COLO668 (cell line): Measurements from ENCODE around the gene GNRH2.
A peak's percentile ranks its signal among the peaks of the same experiment; 100 is the strongest.
"Not testable (repeated sequence)": the region's sequence is repeated elsewhere in the genome, so short reads cannot be mapped to it uniquely, and the experiment has no call there.

Experiments
- DNase-seq: peaks from one replicate; lab custom pipeline; 2025; ENCODE audit not compliant: unreplicated experiment; lab: John Stamatoyannopoulos, UW

Gene GNRH2

DNA sequence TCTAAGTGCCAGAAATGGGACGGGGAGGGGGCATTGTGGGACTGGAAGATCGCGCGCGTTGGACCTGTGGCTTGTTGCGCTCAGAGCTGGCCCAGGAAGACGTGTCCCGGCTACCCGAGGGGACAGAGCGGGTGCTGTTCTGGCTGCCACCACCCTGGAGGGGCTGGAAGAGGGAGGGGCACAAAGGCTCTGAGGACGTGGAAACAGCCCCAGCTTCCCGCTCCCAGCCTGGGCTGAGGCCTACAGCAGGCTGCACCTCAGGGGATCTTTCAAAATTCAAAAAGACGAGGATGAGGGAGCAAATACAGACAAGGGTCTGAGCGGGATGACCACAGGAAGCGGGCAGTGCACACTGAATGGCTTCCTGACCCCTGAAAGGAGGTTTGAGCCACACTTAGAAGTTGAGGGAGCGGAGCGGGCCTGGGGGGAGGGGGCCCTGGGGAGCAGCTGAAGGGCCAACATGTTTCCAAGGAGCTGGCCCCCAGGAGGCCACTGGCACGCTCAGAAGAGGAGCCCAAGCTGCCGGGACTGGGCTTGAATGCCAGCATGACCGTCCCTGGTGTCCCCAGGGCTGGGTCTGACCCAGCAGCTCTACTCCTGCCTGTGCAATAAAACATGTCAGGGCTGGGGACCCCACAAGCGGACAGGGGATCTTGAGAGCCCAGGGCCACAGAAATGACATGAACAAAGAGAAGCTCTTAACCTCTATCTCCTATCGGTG, 29.3 kb downstream of the GNRH2 start:
- DNase-seq: no peak

DNA sequence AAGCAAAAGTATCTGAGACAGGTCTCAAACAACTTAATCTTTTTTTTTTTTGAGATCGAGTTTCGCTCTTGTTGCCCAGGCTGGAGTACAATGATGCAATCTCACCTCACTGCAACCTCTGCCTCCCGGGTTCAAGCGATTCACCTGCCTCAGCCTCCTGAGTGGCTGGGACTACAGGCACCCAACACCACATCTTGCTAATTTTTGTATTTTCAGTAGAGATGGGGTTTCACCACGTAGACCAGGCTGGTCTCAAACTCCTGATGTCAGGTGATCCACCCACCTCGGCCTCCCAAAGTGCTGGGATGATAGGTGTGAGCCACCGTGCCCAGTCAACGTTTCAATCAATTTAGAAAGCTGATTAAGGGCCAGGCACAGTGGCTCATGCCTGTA, 29.8 kb downstream of the GNRH2 start:
- not testable (repeated sequence) for DNase-seq

DNA sequence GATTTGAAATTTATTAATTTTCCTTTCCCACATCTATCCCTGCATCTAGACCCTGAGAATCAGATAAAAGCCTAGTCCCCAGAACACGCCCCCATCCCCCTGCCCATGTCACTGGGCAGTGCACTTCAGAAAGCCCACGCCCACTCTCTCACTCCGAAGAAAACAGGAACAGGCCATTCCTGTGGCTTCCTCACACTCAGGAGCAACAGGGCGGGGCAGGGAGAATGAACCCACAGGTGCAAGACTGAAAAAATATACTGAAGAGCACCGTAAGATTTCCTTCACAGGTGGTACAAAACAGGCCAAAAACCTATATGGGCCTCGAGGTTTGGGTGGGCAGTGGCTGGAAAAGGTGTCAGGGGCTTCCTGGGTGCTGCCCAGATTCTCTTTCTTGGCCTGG, 31.4 kb downstream of the GNRH2 start:
- no peak for DNase-seq

DNA sequence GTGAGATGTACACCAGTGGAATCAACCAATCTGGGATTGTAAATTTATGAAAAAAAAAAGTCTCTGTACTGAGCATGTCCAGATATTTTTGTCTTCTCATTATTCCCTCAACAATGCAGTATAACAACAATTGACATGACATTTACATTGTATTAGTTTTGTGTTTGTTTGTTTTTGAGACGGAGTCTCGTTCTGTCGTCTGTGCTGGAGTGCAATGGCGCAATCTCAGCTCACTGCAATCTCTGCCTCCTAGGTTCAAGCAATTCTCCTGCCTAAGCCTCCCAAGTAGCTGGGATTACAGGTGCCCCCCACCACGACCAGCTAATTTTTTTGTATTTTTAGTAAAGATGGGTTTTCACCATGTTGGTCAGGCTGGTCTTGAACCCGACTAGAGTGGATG, 31.9 kb downstream of the GNRH2 start:
- not testable (repeated sequence) for DNase-seq

DNA sequence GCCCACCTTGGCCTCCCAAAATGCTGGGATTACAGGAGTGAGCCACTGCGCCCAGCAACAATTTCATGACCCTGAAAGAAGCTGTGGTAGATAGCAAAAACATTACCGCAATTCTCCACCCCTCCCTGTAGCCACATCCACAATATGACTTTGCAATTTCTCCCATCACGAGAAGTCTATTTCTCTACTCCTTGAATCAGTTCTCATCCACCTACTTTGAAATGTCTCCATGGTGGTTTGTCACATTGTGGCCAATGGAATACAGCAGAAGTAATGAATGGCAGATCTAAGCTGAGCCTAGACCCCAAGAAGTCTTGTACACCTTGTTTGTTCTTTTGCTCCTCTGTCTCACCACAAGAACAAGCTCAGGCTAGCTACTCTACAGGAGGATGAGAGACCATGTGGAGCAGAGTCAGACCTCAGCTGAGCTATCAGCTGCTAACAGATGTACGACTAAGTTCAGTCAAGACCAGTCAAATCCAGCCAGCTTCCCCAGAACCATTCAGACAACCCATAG, 34.3 kb downstream of the GNRH2 start:
- DNase-seq: no peak

DNA sequence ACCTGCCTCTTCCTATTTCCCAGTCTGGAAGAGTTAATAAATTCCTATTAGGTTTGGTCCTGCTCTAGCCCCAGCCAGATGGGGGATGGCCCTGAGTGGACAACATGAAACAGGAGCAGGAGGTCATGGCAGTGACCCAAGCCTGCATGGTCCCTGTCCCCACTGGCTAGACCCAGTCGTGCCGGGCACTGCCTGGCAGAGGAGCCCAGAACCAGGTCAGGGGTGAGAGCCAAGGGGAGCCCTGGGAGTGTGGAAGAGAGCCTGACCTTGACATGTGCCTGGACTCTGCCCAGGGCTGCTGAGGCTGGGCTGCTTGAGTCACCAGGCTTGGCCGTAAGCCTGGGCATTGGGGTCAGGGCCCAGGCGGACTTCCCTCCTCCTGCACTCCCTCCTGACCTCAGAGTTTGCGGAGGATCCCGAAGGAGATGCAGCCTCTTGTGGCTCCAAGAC, 37.5 kb downstream of the GNRH2 start:
- no peak for DNase-seq

DNA sequence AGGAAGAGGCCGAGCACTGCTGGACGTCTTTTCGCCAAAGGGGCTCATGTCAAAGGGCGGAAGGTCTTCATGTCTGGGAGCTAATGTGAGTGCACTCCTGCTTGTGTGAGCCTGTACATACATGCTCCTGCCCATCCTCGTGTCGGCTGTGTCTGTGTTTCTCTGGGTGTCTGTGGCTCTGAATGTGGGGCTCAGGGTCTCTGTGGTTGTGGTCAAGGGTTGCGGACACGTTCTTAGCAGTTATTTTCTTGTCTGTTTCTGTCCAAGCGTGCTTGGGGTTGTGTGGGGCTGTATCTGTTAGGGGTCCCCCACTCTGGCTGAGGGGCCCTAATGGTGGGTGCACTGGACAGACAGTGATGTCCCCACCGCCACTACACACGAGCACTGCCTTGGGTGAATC, 38.2 kb downstream of the GNRH2 start:
- DNase-seq: no peak

DNA sequence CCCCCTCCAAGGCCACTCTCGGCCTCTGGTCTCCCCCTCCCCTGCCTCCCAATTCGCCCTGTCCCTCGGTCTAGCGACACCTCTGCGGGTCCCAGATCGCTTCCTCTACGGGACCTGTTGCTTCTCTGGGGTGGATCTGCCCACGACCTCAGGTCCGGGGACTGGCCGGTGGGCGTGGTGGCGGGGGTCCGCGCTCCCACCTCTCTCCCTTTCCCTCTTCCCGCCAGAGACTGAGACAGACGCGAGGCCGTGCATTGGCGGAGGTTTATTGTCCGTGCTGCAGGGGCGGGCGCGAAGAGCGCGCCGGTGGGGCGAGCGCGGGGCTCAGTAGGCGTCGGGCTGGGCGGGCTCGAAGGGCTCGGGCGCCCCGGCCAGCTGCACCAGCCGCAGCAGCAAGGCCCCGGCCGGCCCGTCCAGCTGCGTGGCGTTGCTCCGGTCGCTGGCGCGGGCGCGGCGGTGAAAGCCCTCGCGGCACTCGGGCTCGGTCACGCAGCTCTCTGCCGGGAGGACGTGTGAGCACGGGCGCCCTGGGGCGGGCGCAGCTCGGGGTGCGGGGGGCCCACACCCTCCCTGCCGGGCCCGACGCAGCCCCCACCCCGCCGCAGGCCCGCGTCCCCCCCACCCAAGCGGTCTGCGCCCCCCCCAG, 39.0 kb downstream of the GNRH2 start:
- DNase-seq: peak; percentile 44

DNA sequence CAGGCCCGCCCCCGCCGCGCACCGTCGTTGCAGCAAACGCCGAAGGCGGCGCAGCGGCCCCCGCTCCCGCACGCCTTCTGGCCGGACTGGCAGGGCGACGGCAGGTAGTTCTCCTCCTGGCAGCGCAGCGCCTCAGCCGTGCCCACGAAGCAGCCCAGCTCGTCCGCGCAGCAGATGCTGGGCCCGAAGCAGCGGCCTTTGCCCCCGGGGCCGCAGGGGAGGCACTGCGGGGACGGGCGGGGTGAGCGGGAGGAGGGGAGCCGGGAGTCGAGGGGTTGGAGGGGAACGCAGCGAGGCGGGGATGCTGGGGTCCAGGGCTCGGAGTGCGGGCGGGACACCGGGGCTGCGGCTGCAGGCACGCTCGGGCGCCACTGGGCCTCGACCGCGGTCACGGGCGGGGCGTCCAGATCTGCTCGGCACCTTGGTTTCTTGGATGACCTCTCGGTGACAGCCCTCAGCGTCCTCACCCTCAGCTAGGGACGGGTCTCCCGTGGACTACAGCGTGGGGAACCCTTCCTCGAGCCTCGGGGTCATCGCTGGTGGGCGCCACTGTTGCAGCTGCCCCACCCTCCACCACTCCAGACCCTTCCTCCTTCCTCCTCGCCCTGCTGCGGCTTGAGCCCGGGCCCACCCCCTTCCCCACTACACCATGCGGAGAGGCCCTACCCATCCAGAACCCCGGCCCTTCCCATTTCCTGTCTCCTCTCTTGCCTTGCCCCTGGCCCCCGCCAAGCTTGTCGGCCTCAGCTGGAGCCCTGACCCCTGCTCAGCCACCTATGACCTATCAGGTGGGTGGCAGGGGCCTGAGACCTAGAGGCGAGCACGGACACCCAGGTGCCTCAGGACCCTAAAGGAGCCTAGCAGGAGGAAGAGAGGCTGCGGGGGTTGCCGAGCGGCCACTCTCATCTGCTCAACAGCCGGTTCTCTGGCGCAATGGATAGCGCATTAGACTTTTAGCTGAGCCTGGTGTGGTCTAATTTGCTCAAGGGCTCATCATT, 39.8 kb downstream of the GNRH2 start:
- no peak for DNase-seq

DNA sequence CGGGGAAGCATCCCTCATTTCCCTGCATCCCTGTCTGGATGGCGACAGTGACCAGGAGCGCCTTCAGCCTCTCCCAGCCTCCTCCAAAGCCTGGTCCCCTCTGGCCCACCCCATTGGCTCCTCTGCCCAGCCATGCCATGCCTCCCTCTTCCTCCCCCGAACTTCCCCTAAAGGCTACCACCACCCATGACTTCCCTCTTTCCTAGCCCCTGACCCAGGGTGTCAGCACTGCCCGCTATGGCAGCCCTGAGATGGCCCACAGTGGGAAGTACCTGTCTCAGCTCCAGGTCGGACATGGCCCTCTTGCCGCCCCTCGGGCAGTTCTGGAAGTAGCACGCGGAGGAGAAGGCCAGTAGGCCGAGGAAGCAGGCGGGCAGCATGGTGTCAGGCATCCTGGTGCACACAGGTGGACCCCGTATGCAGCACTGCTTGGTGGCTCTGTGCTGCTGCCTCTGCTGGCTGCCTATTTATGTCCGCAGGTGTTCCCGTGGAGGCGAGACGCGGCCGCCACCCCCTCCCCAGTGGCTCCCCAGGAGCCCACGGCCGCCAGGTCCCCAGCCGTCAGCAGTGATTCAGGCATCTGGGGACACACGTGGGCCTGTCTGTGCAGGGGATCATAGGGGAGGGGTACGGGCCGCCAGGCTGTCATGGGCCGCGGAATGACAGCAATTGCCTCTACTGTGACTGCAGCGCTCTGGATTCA, 41.0 kb downstream of the GNRH2 start, which contains the start of gene AVP:
AVP (minus strand) TSS at position 442 of the 703 bp plus-strand sequence; CDS start at position 392, 50 bp downstream.
- DNase-seq: no peak

DNA sequence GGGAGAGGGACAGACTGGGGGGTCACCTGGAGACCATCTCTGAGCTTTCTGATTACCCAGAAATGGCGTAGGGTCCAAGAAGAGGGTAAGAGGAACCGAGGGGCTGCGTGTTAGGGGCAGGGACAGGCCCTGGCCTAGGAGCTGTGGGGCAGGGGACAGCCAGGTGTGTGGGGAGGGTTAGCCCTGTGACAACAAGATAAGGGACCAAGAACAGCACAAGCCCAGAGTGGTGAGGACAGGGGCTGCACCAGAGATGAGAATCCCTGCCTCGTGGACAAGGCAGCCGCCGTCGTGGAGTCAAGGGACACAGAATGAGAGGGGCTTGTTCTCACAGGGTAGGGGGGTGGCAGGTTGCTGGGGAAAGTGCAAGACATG, 41.6 kb downstream of the GNRH2 start:
- no peak for DNase-seq

DNA sequence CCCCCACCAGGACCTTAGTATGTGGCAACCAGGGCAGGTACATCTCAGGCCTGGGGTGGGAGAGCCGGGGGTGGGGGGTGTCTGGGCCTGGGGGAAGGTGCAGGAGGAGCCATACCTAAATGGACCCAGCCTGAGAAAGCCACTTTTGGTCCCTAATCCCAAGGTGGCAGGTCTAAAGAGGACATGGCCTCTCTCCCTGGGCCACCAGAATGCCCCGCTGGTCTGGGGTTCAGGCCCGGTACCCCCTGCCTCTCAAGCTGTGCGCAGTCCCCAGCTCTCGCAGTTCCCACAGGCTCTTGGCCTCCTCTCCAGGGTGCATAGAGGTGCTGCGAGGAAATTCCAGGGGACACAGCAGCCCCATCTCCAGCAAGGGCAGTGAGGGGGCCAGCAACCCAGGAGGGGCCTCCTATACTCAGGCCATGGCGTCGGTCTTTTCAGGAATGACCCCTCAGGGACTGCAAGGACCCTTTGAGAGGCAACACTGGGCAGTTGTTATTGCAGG, 42.2 kb downstream of the GNRH2 start:
- DNase-seq: no peak

DNA sequence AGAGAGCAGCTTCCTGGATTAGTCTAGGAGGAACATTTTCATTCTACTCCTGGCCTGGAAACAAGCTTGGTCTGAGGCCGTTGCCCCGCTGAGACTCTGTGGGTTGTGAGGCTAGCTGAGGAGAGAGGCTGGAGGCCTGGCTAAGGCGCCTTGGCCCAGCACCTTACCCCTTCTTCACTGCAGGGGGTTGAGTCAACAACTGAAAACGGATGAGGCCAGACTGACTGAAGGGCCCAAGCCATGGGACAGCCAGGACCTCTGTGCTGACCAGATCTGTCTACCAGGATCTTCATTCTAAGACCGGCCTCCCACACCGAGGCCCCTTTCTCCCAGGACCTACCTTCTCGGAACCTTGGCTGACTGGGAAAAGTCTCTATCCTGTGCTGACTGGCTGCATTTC, 44.6 kb downstream of the GNRH2 start:
- DNase-seq: no peak

DNA sequence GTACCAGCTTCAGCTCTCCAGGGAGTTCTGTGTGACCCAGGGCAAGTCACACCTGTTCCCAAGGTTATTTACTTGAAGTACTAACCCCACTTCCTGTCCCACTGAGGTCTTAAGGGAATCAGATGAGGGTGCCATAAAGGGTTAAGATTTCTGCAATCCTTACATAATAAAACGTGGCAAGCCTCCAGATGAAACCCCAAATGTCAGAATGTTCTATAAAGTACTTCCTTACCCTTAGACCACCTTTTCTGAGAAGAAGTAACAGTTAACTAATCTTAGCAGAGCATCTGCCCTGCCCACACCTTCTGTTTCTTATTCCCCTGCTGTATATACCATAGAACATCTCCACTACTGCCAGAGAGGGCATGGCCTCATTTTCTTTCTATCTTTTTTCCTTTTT, 47.1 kb downstream of the GNRH2 start:
- DNase-seq: no peak

DNA sequence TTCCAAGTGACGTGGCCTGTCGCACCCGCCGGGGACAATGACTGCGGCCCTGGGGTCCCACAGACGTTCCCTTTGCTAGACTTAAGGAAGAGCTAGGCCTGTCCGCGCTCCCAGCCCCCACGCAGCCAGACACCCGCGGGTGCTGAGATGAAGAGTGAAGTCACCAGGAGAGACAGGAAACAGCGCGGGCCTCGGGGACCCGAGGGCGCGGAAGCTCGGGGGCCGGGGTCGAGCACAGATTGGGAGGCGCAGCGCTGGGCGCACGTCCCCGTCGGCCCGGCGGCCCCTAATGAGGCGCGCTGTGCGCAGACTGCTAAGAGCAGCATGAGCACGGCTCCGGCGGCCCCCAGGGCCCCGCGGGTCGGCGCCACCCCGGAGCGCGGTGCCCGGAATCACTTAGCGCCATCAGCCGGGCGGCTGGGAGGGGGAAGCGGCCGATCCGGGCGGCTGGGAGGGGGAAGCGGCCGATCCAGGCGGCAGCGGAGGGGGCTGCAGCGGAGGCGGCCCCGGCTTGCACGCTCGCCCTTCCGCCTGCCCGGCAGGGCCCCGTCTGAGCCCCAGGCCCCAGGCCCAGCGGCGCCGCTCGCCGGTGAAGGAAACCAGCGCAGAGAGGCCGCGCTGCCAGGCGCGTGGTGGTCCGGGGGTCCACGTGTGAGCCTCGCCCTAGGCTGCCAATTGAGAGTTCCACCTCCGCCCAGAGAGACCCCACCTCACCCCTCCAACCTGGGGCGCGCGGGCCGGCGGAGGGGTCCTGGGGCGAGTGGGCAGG, 49.4 kb downstream of the GNRH2 start:
- peak; percentile 25 for DNase-seq

DNA sequence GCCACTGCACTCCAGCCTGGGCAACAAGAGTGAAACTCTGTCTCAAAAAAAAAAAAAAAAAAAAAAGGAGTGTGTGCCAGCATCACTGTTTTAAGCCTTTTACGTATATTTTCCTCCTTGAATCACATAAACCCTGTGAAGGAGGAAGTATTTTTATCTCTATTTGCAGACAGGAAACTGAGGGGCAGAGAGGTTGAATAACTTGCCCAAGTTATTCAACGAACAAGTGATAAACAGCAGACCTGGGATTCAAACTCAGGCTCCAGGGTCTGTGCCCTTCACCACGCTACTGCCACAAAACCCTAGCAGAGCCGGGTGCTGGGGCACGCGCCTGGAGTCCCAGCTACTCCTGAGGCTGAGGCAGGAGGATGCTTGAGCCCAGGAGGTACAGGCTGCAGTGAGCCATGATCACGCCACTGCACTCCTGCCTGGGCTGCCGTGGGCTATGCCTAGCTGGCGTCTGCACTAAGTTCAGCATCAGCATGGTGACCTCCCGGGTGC, 50.5 kb downstream of the GNRH2 start:
- no peak for DNase-seq

DNA sequence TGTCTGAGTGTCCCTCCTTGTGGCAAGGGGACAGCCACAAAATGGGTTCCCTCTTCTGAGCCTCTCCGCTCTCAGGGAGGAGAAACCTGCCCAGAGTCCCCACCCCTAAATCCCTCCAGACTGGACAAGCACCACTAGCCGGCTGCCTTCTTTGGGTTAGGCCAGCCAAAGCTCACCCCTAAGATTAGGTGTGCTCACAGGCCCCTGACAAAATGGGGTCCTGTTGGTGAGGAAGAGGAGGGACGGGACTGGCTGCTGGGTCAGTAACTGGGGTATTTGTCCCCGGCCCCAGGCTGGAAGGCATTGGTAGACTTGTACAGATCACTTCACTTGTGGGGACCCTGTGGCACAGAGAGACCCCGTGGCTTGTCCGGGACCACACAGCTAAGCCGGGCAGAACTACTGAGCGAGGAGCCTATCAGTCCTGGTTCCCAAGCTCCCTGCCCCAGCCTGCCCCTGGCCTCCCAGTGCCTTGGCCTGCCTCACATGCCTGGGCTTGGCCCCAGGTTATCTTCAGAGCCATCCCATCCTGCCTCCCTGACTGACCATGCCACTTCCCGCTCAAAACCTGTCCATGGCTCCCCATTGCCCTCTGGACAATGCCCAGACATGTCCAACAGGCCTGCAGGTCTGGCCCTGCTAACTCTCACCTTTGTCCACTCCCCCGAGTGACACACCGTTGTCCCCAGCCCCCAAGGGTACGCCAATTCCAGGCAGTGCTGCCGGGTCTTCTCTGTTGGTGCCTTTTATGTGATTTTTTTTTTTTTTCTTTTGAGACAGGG, 51.6 kb downstream of the GNRH2 start:
- DNase-seq: no peak
